Stimulated activated naive B cell treated with anti-CD40 and anti-IgM and Interleukin-4, amounts not matched to agents 10 μg/mL and 1 μg/mL and 100 μg/mL, for 72 hours (primary cell): ENCODE measurements around the gene SHROOM3.

Source experiments
- ATAC-seq, 2 donors: fragments of 150-1000 bp; cut with Tn5 transposase; replicated peaks; 2 replicates each; pipeline ENCODE4 v1.10.0; 2021; ENCODE audit warnings: moderate library complexity in 1 of 2
- DNase-seq: peaks from one replicate; pipeline ENCODE4 v3.0.0; 2021
- H3K27ac Mint-ChIP-seq: one replicate; pipeline ENCODE4 v1.8.0; 2022; ENCODE audit warnings: mild to moderate bottlenecking, mixed read lengths
- H3K27me3 Mint-ChIP-seq, 2 donors: one replicate each; pipeline ENCODE4 v1.8.0; 2022; ENCODE audit warnings: mixed read lengths in 2 of 2
- H3K36me3 Mint-ChIP-seq, 2 donors: one replicate each; pipeline ENCODE4 v1.8.0; 2022; ENCODE audit warnings: mixed read lengths in 2 of 2, mild to moderate bottlenecking in 1 of 2
- H3K4me1 Mint-ChIP-seq, 2 donors: one replicate each; pipeline ENCODE4 v1.8.0; 2022; ENCODE audit warnings: mixed read lengths in 2 of 2, mild to moderate bottlenecking in 1 of 2
- H3K4me3 Mint-ChIP-seq, 2 donors: one replicate each; pipeline ENCODE4 v1.8.0; 2022; ENCODE audit warnings: mild to moderate bottlenecking in 2 of 2, mixed read lengths in 2 of 2, moderate library complexity in 1 of 2
- H3K9me3 Mint-ChIP-seq, 2 donors: one replicate each; pipeline ENCODE4 v1.8.0; 2022; ENCODE audit warnings: mixed read lengths in 2 of 2, mild to moderate bottlenecking in 1 of 2

Gene SHROOM3

DNA sequence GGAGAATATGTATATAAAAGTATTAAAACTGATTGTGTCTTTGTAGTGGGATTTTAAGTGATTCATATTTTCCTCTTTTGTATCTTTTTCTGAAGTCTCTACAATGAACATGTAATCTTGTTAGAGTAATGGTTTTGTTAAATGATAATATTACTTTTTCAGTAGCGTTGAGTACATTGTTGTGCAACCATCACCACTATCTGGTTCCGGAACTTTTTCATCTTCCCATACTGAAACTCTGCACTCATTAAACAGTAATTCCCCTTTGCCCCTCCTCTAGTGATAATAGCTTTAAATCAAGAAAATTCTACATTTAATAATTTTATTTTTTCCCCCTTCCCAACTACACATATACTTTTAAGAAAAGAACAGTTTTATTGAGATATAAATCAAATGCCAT lies 23.3 kb downstream of the SHROOM3 start:
- Mint-ChIP-seq H3K9me3 (peaks cover 7 to 8% of the 10 kb centered on the region in 2 donors), H3K27me3 (peaks cover 3 to 6% of the 10 kb centered on the region in 2 donors), H3K27ac (no peak overlapping the region), H3K4me1 (no peaks in the 10 kb centered on the region), H3K36me3 (no peaks in the 10 kb centered on the region), H3K4me3 (no peak overlapping the region)
- ATAC-seq (no peak), DNase-seq (no peak)

GRCh38 chr4:76458825-76459224 lies 23.8 kb downstream of the SHROOM3 start:
- Mint-ChIP-seq H3K9me3 (peaks cover 9 to 10% of the 10 kb centered on the region in 2 donors), H3K27me3 (peaks cover 1 to 3% of the 10 kb centered on the region in 2 donors), H3K4me3 (no peak overlapping the region), H3K36me3 (no peaks in the 10 kb centered on the region), H3K27ac (no peak overlapping the region), H3K4me1 (no peaks in the 10 kb centered on the region)
- DNase-seq (no peak), ATAC-seq (no peak)

DNA sequence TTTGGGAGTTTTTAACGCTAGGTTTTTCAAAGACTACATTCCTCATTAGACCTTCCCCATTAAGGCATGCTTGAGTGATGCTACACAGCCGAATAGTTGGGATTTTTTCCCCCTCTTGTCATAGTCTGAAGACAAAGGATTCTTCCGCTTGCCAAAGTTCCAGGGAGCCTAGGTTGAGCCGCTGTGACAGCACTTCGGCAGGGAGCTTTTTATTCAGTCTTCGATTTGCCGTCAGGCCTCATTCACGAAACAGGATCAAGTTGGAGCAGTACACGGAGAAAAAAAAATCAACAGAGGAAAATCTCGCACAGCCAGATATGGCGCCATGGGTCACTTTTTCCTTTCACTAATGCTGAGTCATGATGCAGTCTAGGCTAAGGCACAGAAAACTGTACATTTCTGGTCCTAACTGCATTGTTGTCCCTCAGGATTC lies 24.3 kb downstream of the SHROOM3 start:
- no peaks in the 10 kb centered on the region for H3K4me1 Mint-ChIP-seq
- H3K4me3 Mint-ChIP-seq: no peak overlapping the region
- peaks cover 11 to 15% of the 10 kb centered on the region in 2 donors for H3K9me3 Mint-ChIP-seq
- H3K27ac Mint-ChIP-seq: no peak overlapping the region
- no peak for ATAC-seq
- H3K36me3 Mint-ChIP-seq: no peaks in the 10 kb centered on the region
- no peak for DNase-seq
- peaks cover 0 to 3% of the 10 kb centered on the region in 2 donors for H3K27me3 Mint-ChIP-seq

- no peaks in the 10 kb centered on the region for H3K4me1 Mint-ChIP-seq
- peaks cover 15 to 16% of the 10 kb centered on the region in 2 donors for H3K9me3 Mint-ChIP-seq
- no peaks in the 10 kb centered on the region for H3K36me3 Mint-ChIP-seq
- H3K27me3 Mint-ChIP-seq: peaks cover 0 to 7% of the 10 kb centered on the region in 2 donors
- ATAC-seq (no peak), DNase-seq (no peak)
- H3K4me3 Mint-ChIP-seq: no peak overlapping the region
- no peak overlapping the region for H3K27ac Mint-ChIP-seq
Observed at GRCh38 chr4:76463568-76463967, 28.5 kb downstream of the SHROOM3 start.

DNA sequence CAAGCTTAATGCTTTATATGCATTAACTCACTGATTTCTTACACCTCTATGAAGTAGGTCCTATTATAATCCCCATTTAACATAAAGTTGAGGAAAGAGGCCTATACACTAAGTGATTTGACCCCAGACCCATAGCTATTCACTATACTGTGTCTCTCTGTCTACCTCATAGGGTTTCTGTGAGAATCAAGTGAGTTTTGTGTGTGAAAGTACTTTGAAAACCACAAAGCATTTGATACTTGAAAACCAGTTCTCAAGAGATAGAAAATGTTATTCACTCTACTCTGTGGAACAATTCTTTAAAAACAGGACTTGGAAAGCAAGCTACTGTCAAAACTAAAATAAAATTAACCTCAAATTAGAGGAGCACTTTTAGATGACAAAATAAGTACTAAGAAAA lies 35.0 kb downstream of the SHROOM3 start:
- Mint-ChIP-seq H3K9me3 (no peaks in the 10 kb centered on the region), H3K27ac (no peak overlapping the region)
- no peak for ATAC-seq

DNA sequence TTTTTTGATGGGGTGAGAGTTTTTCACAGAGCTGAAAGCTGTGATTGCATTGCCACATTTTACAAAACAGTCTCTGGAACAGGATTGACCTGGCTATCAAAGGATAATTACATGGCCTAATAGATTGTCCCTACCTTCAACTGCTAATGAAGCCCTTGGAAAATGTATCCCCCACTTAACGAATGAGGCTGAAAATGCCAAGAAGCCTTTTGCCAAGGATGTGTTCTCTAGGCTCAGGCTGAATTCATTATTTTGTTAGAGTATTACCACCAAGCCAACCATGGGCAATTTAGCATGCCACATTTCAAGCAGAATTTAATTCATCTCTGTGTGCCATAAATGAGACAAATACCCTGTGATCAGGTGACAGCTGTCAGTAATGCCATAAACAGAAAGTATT lies 35.5 kb downstream of the SHROOM3 start:
- no peaks in the 10 kb centered on the region for H3K4me1 Mint-ChIP-seq
- H3K9me3 Mint-ChIP-seq: no peaks in the 10 kb centered on the region
- no peak overlapping the region for H3K27ac Mint-ChIP-seq
- H3K27me3 Mint-ChIP-seq: peaks cover 0 to 10% of the 10 kb centered on the region in 2 donors
- ATAC-seq (no peak), DNase-seq (no peak)
- no peak overlapping the region for H3K4me3 Mint-ChIP-seq
- H3K36me3 Mint-ChIP-seq: no peaks in the 10 kb centered on the region

More for the DNA sequence above, 35.0 kb downstream of the SHROOM3 start:
- H3K36me3 Mint-ChIP-seq: no peaks in the 10 kb centered on the region
- DNase-seq: no peak
- H3K4me1 Mint-ChIP-seq: no peaks in the 10 kb centered on the region
- H3K4me3 Mint-ChIP-seq: no peak overlapping the region
- peaks cover 0 to 10% of the 10 kb centered on the region in 2 donors for H3K27me3 Mint-ChIP-seq

DNA sequence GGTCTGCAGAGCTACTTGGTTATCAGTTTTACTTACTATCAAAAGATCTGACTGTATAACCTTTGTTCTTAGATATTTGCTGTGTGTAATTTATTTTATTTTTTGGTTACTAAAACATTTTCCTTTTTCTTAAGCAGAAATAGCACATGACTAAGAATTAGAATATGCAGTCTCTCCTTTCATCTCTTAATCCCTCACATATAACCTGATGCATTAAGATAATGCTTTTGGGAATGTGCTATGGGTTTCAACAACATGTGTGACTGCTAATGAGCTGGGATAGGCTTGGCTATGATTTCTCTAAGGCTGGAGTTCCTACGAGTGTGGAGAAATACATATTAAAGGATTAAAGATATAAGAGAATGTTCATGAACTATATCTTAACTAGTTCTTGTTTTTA lies 41.5 kb downstream of the SHROOM3 start:
- DNase-seq: no peak
- ATAC-seq: no peak
- Mint-ChIP-seq H3K27me3 (peaks cover 25% of the 10 kb centered on the region in 2 donors), H3K36me3 (peaks cover 0 to 4% of the 10 kb centered on the region in 2 donors), H3K27ac (no peak overlapping the region), H3K4me3 (no peak overlapping the region), H3K9me3 (peaks cover 12 to 17% of the 10 kb centered on the region in 2 donors), H3K4me1 (no peaks in the 10 kb centered on the region)

GRCh38 chr4:76484654-76485053 lies 49.6 kb downstream of the SHROOM3 start:
- Mint-ChIP-seq H3K36me3 (peaks cover 0 to 4% of the 10 kb centered on the region in 2 donors), H3K27me3 (peaks cover 18 to 22% of the 10 kb centered on the region in 2 donors), H3K9me3 (peaks cover 10 to 19% of the 10 kb centered on the region in 2 donors), H3K4me3 (no peak overlapping the region), H3K27ac (no peak overlapping the region), H3K4me1 (peaks cover 2 to 14% of the 10 kb centered on the region in 2 donors)
- no peak for ATAC-seq
- no peak for DNase-seq

DNA sequence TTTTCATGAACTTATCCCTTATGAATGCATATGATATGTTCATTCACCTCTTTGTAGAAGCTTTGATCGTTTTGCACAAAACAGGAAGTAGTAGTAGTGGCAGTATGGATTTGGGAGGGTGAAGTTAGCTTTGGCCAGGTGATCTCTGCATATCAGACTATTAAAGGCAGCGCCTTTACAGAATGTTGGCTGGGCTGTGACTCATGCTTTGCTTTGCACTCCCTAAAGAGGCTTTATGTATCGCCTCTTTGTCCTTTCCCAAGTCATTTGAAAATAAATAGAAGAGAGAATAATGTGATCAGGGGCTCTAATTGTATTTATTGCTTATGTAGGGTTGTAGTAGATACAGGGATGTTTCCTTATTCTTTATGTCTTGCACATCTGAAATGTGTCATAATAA lies 50.4 kb downstream of the SHROOM3 start:
- ATAC-seq: no peak
- DNase-seq: no peak
- Mint-ChIP-seq H3K36me3 (peaks cover 0 to 5% of the 10 kb centered on the region in 2 donors), H3K9me3 (peaks cover 9 to 13% of the 10 kb centered on the region in 2 donors), H3K27me3 (peaks cover 12 to 16% of the 10 kb centered on the region in 2 donors), H3K27ac (no peak overlapping the region), H3K4me3 (no peak overlapping the region), H3K4me1 (peaks cover 2 to 15% of the 10 kb centered on the region in 2 donors)

DNA sequence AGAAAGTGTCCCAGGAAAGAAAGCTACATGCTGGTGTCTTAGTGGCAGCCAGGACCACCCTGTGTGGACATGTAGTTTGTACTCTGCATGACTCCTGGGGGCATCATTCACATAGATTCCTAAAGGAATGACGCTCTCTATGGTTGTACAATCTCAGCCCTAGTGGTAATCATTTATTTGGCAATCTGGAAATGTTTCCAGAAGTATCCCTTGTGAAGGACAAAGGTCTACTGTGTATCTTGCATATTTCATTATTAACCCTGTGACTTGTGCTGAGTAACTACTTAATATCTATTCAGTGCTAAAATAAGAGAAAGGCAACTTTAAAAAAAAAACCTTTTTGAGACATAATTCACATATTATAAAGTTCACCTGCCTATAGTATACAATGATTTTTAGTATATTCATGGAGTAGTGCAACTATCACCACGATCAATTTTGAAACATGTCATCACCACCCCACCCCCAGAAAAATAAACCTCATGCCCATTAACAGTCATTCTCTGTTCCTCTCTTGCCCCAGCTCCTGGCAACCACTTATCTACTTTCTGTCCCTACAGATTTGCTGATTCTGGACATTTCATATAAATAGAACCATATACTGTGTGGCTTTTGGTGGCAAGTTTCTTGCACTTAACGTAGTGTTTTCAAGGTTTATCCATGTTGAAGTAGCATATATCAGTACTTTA lies 51.7 kb downstream of the SHROOM3 start:
- ATAC-seq (peak; percentile 65 to 66), DNase-seq (no peak)
- H3K27me3 Mint-ChIP-seq: peaks cover 6 to 10% of the 10 kb centered on the region in 2 donors
- H3K4me1 Mint-ChIP-seq: peaks cover 2 to 15% of the 10 kb centered on the region in 2 donors
- H3K36me3 Mint-ChIP-seq: peaks cover 0 to 5% of the 10 kb centered on the region in 2 donors
- H3K4me3 Mint-ChIP-seq: no peak overlapping the region
- peaks cover 7 to 8% of the 10 kb centered on the region in 2 donors for H3K9me3 Mint-ChIP-seq
- H3K27ac Mint-ChIP-seq: no peak overlapping the region

DNA sequence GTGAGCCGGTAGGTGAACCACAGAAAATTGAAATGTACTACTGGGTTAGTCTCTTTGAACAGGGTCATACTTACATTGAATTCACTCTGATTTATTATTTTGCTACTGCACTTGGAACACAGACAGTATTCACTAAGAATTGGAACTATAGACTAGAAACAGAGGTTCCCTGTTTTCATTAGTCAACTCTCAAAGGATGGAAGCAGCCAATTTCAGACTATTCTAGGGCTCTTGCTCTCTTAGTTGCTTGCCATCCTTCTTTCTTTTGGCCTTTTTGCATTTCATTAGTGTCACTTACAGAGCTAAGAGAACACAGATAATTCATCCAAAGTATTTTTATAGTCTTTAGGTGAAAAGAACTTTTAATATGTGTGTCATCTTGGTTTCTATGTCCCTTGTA lies 52.6 kb downstream of the SHROOM3 start:
- peaks cover 0 to 5% of the 10 kb centered on the region in 2 donors for H3K36me3 Mint-ChIP-seq
- ATAC-seq (no peak), DNase-seq (no peak)
- no peak overlapping the region for H3K4me3 Mint-ChIP-seq
- H3K4me1 Mint-ChIP-seq: peaks cover 2 to 15% of the 10 kb centered on the region in 2 donors
- peaks cover under 1 to 8% of the 10 kb centered on the region in 2 donors for H3K9me3 Mint-ChIP-seq
- H3K27ac Mint-ChIP-seq: no peak overlapping the region
- H3K27me3 Mint-ChIP-seq: peaks cover 0 to 9% of the 10 kb centered on the region in 2 donors

DNA sequence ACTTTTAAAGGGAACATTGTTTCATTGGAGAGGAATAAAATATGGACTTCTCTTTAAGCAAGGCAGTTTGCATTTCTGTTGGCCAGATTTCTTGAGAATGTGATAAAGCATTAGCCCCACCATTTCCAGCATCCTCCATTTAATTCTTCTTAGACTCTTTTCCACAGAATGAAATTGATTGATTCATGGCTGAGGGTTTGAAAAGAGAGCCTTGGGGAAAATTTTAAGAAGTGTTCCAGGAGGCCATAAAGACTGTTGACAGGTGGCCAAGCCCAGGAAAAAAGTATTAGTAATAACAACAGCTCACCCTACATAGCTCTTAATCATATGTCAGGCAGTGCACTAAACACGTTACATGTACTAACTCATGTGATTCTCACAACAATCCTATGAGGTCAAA lies 53.4 kb downstream of the SHROOM3 start:
- ATAC-seq (no peak), DNase-seq (no peak)
- Mint-ChIP-seq H3K27me3 (peaks cover 0 to 9% of the 10 kb centered on the region in 2 donors), H3K4me3 (no peak overlapping the region), H3K9me3 (peaks cover 0 to 8% of the 10 kb centered on the region in 2 donors), H3K4me1 (peaks cover 2 to 15% of the 10 kb centered on the region in 2 donors), H3K27ac (no peak overlapping the region), H3K36me3 (peaks cover 0 to 5% of the 10 kb centered on the region in 2 donors)

GRCh38 chr4:76488888-76489685 lies 54.1 kb downstream of the SHROOM3 start:
- ATAC-seq (peak in 1 of 2 donors; percentile 12), DNase-seq (no peak)
- peaks cover 2 to 15% of the 10 kb centered on the region in 2 donors for H3K4me1 Mint-ChIP-seq
- peaks cover 0 to 8% of the 10 kb centered on the region in 2 donors for H3K9me3 Mint-ChIP-seq
- no peak overlapping the region for H3K27ac Mint-ChIP-seq
- H3K27me3 Mint-ChIP-seq: peaks cover 0 to 11% of the 10 kb centered on the region in 2 donors
- no peak overlapping the region for H3K4me3 Mint-ChIP-seq
- H3K36me3 Mint-ChIP-seq: peaks cover 0 to 5% of the 10 kb centered on the region in 2 donors

GRCh38 chr4:76489686-76490161 lies 54.7 kb downstream of the SHROOM3 start:
- H3K9me3 Mint-ChIP-seq: peaks cover 0 to 8% of the 10 kb centered on the region in 2 donors
- H3K27me3 Mint-ChIP-seq: peaks cover 0 to 11% of the 10 kb centered on the region in 2 donors
- peaks cover 2 to 15% of the 10 kb centered on the region in 2 donors for H3K4me1 Mint-ChIP-seq
- no peak for ATAC-seq
- no peak overlapping the region for H3K27ac Mint-ChIP-seq
- no peak for DNase-seq
- H3K4me3 Mint-ChIP-seq: no peak overlapping the region
- peaks cover 0 to 5% of the 10 kb centered on the region in 2 donors for H3K36me3 Mint-ChIP-seq
